Measurements from ENCODE around the gene MKNK2. TPM values are rescaled to one million over a fixed set of nuclear protein-coding genes. Genes with fewer than 3 reads are reported as not detected.
"Not testable (repeated sequence)": the region's sequence is repeated elsewhere in the genome, so short reads cannot be mapped to it uniquely, and the experiment has no call there.

The MKNK2 gene
- total RNA-seq, 6 experiments from 2014 or later: 80.5 to 218 (median 117) TPM

GRCh38 chr19:2034729-2035589 is 16.1 kb downstream of the MKNK2 start:
- peak; percentile 6 to 36 (median 10) for ATAC-seq
- peaks cover 4 to 20% (median 9%) of the 10 kb centered on the region in 4 donors for H3K4me1 ChIP-seq
- no peaks in the 10 kb centered on the region for H3K27me3 ChIP-seq
- no peak overlapping the region for H3K27ac ChIP-seq
- intact Hi-C loops (cut with DNase I): no loop called here
- no peak overlapping the region for H3K4me3 ChIP-seq
- no peak for TF ChIP-seq POLR2A (IDR thresholded peaks at IDR 0.05)
- TF ChIP-seq CTCF (IDR thresholded peaks at IDR 0.05): no peak
- peaks cover 0 to 26% (median 12%) of the 10 kb centered on the region in 4 donors for H3K36me3 ChIP-seq
- DNase-seq: peak in 1 of 3 donors; percentile 68
- 42% methylated on average over 33 of the region's 34 CpGs for WGBS (ENCODE audit: insufficient coverage, low coverage, low lambda C conversion rate, missing lambda C conversion rate)
- H3K9me3 ChIP-seq: peaks cover 0 to 6% (median 0%) of the 10 kb centered on the region in 4 donors

DNA sequence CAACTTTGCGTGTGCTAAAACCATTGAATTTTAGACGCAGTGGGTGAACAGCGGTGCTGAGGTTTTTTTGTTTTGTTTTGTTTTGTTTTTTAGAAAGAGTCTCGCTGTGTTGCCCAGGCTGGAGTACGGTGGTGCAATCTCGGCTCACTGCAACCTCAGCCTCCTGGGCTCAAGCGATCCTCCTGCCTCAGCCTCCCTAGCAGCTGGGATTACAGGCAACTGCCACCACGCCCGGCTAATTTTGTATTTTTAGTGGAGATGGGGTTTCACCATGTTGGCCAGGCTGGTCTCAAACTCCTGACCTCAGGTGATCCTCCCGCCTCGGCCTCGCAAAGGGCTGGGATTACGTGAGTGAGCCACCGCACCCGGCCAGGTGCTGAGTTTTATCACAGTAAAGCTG is 16.8 kb downstream of the MKNK2 start:
- H3K36me3 ChIP-seq: peaks cover 0 to 19% (median 6%) of the 10 kb centered on the region in 4 donors
- H3K27me3 ChIP-seq; H3K4me3 ChIP-seq; DNase-seq; ATAC-seq; H3K9me3 ChIP-seq; intact Hi-C loops (cut with DNase I); H3K27ac ChIP-seq: not testable (repeated sequence)
- 75% methylated on average over 5 of the region's 15 CpGs for WGBS (ENCODE audit: insufficient coverage, low coverage, low lambda C conversion rate, missing lambda C conversion rate)
- peaks cover 4 to 14% (median 9%) of the 10 kb centered on the region in 4 donors for H3K4me1 ChIP-seq

GRCh38 chr19:2033825-2034159 is 17.3 kb downstream of the MKNK2 start:
- Histone ChIP-seq H3K27ac (peak overlapping the region in 1 of 3 donors; percentile 100), H3K4me1 (peaks cover 4 to 14% (median 9%) of the 10 kb centered on the region in 4 donors)

GRCh38 chr19:2033115-2033824 is 17.8 kb downstream of the MKNK2 start:
- ATAC-seq (no peak), DNase-seq (no peak)
- Histone ChIP-seq H3K4me1 (peaks cover 4 to 18% (median 10%) of the 10 kb centered on the region in 4 donors), H3K9me3 (peaks cover 0 to 6% (median 0%) of the 10 kb centered on the region in 4 donors), H3K27ac (peak overlapping the region in 2 of 3 donors; percentile 98 to 100), H3K4me3 (no peak overlapping the region), H3K36me3 (peaks cover 0 to 9% (median under 1%) of the 10 kb centered on the region in 4 donors), H3K27me3 (no peaks in the 10 kb centered on the region)
- WGBS (ENCODE audit: insufficient coverage, low coverage, low lambda C conversion rate, missing lambda C conversion rate): no CpG with 5 or more reads among the region's 6 CpGs
- intact Hi-C loops (cut with DNase I): no loop called here
- TF ChIP-seq CTCF (IDR thresholded peaks at IDR 0.05) (no peak), POLR2A (IDR thresholded peaks at IDR 0.05) (no peak)

More at GRCh38 chr19:2033825-2034159, 17.3 kb downstream of the MKNK2 start:
- Histone ChIP-seq H3K36me3 (peaks cover 0 to 14% (median 3%) of the 10 kb centered on the region in 4 donors), H3K9me3 (peaks cover 0 to 6% (median 0%) of the 10 kb centered on the region in 4 donors), H3K4me3 (no peak overlapping the region), H3K27me3 (no peaks in the 10 kb centered on the region)
- DNase-seq (peak in 1 of 3 donors; percentile 53), ATAC-seq (no peak)
- intact Hi-C loops (cut with DNase I): no loop called here
- WGBS (ENCODE audit: insufficient coverage, low coverage, low lambda C conversion rate, missing lambda C conversion rate): 80% methylated on average over 1 of the region's 9 CpGs
- no peak for TF ChIP-seq POLR2A (IDR thresholded peaks at IDR 0.05)
- no peak for TF ChIP-seq CTCF (IDR thresholded peaks at IDR 0.05)

Measured in right lobe of liver (tissue), 6 donors.